ENCODE measurements around the gene MINDY3.

MINDY3 gene

DNA sequence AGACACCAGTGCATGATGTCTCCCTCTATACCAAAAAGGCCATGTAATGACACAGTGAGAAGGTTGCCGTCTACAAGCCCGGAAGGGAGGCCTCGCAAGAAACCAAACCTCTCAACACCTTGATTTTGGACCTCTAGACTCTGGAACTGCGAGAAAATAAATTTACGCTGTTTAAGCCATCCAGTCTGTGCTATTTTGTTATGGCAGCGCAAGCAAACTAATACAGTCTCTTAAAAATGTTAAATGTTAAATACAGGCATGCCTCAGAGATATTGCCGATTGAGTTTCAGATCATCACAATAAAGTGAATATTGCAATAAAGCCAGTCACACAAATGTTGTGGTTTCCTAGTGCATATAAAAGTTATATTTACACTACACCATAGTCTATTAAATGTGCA is 5.0 kb upstream of the MINDY3 start:
- TF ChIP-seq POLR2AphosphoS5 (IDR thresholded peaks at IDR 0.05; ENCODE audit: low read depth, low read length) (no peak), TAF1 (IDR thresholded peaks at IDR 0.05; ENCODE audit: borderline replicate concordance, insufficient read depth, low read length) (no peak), SIN3A (IDR thresholded peaks at IDR 0.05; ENCODE audit: borderline replicate concordance, insufficient read depth, low read length) (no peak), FOXP2 (optimal IDR thresholded peaks at IDR 0.05; ENCODE audit: borderline replicate concordance, extremely low read depth, extremely low read length, insufficient read depth) (no peak)
- TF ChIP-seq, protein P1, sequence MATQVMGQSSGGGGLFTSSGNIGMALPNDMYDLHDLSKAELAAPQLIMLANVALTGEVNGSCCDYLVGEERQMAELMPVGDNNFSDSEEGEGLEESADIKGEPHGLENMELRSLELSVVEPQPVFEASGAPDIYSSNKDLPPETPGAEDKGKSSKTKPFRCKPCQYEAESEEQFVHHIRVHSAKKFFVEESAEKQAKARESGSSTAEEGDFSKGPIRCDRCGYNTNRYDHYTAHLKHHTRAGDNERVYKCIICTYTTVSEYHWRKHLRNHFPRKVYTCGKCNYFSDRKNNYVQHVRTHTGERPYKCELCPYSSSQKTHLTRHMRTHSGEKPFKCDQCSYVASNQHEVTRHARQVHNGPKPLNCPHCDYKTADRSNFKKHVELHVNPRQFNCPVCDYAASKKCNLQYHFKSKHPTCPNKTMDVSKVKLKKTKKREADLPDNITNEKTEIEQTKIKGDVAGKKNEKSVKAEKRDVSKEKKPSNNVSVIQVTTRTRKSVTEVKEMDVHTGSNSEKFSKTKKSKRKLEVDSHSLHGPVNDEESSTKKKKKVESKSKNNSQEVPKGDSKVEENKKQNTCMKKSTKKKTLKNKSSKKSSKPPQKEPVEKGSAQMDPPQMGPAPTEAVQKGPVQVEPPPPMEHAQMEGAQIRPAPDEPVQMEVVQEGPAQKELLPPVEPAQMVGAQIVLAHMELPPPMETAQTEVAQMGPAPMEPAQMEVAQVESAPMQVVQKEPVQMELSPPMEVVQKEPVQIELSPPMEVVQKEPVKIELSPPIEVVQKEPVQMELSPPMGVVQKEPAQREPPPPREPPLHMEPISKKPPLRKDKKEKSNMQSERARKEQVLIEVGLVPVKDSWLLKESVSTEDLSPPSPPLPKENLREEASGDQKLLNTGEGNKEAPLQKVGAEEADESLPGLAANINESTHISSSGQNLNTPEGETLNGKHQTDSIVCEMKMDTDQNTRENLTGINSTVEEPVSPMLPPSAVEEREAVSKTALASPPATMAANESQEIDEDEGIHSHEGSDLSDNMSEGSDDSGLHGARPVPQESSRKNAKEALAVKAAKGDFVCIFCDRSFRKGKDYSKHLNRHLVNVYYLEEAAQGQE (IDR thresholded peaks at IDR 0.05; ENCODE audit: insufficient read depth in 1 of 2, low read depth in 2 of 2, low read length in 2 of 2), result no peak

DNA sequence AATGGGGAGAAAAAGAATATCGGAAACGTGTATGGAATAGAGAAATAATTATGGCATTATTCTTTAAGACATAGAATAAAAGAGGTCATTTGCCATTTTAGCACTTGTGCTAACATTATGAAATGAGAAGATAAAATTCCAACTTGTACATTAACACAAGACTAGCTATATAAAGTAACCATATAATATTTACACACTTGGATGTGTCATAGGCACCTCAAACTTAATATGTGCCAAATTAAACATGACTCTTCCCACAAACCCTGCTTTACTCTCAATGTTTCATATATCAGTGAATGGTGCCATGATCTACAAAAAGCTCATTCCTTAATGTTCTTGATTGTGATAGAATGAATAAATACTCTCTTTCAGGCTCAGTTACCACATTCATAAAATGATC is 4.1 kb upstream of the MINDY3 start:
- TF ChIP-seq FOXP2 (optimal IDR thresholded peaks at IDR 0.05; ENCODE audit: borderline replicate concordance, extremely low read depth, extremely low read length, insufficient read depth) (no peak), POLR2AphosphoS5 (IDR thresholded peaks at IDR 0.05; ENCODE audit: low read depth, low read length) (no peak), SIN3A (IDR thresholded peaks at IDR 0.05; ENCODE audit: borderline replicate concordance, insufficient read depth, low read length) (no peak)
- TF ChIP-seq, protein P1 (IDR thresholded peaks at IDR 0.05; ENCODE audit: insufficient read depth in 1 of 2, low read depth in 2 of 2, low read length in 2 of 2), result no peak

DNA sequence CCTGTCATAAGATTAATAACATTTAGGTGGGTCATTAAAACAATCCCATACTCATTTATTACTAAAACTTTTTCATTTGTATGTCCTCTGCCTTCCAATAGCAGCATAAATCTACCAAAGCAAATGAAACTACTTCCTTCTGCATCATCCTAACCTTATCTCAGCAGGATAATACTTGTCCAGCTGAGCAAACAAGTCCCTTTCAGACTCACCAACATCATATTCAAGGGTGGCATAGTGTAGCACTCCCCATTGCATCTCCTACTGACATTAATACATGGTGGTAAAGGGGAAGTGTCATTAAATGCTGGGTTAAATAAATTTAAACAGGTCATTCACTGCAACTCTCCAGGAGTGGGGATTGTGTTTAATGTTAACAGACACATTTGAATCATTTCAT is 3.4 kb upstream of the MINDY3 start:
- TF ChIP-seq TAF1 (IDR thresholded peaks at IDR 0.05; ENCODE audit: borderline replicate concordance, insufficient read depth, low read length) (no peak), SIN3A (IDR thresholded peaks at IDR 0.05; ENCODE audit: borderline replicate concordance, insufficient read depth, low read length) (no peak), POLR2AphosphoS5 (IDR thresholded peaks at IDR 0.05; ENCODE audit: low read depth, low read length) (no peak), FOXP2 (optimal IDR thresholded peaks at IDR 0.05; ENCODE audit: borderline replicate concordance, extremely low read depth, extremely low read length, insufficient read depth) (no peak)
- TF ChIP-seq, protein P1 (IDR thresholded peaks at IDR 0.05; ENCODE audit: insufficient read depth in 1 of 2, low read depth in 2 of 2, low read length in 2 of 2), result no peak

DNA sequence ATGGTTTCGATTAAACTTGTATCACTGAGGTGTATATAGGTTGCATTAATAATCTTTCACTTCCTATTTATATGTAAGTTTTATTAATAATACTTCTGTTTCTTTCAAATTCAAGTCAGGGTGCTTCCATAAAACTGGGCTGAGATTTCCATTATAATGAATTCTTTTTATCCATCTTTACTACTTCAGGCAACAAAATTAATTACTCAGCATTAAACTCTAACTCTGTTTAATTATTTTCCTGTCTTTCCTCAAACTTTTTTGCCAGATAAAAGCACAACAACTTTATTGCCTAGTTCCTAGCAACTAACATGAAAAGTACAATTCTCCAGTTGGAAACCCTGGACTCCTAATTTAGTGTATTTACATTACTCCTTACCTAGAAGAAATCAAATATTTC is 3.0 kb upstream of the MINDY3 start:
- TF ChIP-seq FOXP2 (optimal IDR thresholded peaks at IDR 0.05; ENCODE audit: borderline replicate concordance, extremely low read depth, extremely low read length, insufficient read depth) (no peak), SIN3A (IDR thresholded peaks at IDR 0.05; ENCODE audit: borderline replicate concordance, insufficient read depth, low read length) (no peak), POLR2AphosphoS5 (IDR thresholded peaks at IDR 0.05; ENCODE audit: low read depth, low read length) (no peak), TAF1 (IDR thresholded peaks at IDR 0.05; ENCODE audit: borderline replicate concordance, insufficient read depth, low read length) (no peak)
- TF ChIP-seq, protein P1 (IDR thresholded peaks at IDR 0.05; ENCODE audit: insufficient read depth in 1 of 2, low read depth in 2 of 2, low read length in 2 of 2), result no peak

DNA sequence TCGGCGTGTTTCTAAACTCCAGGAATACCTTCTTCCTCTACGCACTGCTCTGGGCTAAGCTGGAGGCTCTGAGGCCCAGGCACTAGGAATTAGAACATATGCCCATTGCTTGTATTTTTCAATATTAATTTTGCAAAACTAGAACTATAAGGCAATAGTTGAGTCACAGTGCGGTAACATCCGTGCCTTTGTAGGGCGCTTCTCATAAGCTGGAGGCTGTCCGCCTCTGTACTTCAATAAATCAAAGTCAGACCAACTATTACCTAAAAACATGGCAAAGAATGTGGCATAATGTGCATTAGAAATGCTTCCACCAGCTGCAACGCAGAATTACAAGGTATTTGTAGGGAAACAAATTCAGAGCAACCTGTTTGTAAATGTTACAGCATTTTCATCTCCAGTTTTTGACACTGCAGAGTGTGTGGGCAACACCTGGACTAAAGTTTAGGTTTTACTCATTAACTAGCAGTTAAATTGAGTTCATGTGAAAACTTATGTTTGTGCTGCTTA is 440 bp upstream of the MINDY3 start:
- TF ChIP-seq TAF1 (IDR thresholded peaks at IDR 0.05; ENCODE audit: borderline replicate concordance, insufficient read depth, low read length) (no peak), SIN3A (IDR thresholded peaks at IDR 0.05; ENCODE audit: borderline replicate concordance, insufficient read depth, low read length) (no peak), POLR2AphosphoS5 (IDR thresholded peaks at IDR 0.05; ENCODE audit: low read depth, low read length) (no peak; the same call in 1 of the 2 replicates), FOXP2 (optimal IDR thresholded peaks at IDR 0.05; ENCODE audit: borderline replicate concordance, extremely low read depth, extremely low read length, insufficient read depth) (no peak)
- TF ChIP-seq, protein P1 (IDR thresholded peaks at IDR 0.05; ENCODE audit: insufficient read depth in 1 of 2, low read depth in 2 of 2, low read length in 2 of 2), result no peak

Measured in PFSK-1 (cell line).